NCI-H1417 treated with DMSO at 0.1 percent for 48 hours (cell line): ENCODE measurements around the gene RARA.

Experiments
- DNase-seq: peaks from one replicate; lab custom pipeline; 2025; lab: John Stamatoyannopoulos, UW

The RARA gene

DNA sequence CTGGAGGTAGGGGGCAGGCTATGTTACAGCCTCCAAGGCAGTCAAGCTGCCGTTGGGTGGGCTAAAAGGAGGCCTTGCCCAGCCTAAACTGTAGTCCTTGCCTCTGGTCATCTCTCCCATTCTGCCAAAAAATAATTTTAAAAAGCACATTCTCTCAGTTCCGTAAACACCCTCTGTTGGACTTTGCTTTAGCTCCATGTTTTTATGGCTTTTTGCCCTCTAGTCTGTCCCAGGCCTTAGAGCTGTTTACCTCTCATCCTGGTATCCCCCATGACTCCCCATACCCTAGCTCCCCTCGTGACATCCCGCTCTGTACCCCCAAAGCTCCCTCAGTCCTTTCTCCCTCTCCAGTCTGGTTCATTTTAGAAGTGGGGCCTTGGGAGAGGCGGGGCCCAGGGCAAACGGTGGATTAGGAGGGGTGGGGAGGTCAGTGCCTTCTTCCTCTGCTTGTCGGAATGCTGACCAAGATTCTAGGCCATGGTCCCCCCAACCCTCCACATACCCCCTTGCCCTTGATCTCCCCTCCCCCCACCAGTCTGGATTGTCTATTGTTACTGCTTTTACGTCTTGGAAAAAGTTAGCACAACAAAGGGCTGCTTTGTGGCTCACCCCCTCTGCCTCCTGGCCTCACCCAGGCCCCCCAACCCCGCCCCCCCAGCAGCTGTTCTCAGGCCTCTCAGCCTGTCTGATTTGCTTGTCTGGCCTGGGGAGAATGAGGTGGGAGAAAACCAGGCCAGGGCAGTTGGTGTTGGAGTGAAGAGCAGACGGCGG lies 37.2 kb downstream of the RARA start:
- no peak for DNase-seq

DNA sequence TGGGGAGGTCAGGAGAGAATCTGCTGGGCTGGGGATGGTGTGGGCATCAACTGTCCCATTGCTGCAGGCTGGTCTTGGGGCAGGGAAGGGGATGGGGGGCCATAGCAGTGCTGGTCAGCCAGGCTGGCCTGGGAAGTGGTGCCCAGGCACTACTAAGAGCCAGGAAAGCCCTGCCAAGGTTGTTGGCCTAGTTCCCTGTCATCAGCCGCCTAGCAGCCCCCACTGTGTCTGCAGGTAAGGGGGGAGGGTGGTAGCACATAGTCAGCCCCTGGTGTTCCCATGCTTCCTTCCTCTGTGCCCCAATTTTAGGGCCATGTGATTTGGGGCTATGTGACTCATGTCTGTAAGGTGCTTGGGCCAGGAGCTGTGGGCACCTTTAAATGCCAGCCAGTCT lies 37.8 kb downstream of the RARA start:
- no peak for DNase-seq

DNA sequence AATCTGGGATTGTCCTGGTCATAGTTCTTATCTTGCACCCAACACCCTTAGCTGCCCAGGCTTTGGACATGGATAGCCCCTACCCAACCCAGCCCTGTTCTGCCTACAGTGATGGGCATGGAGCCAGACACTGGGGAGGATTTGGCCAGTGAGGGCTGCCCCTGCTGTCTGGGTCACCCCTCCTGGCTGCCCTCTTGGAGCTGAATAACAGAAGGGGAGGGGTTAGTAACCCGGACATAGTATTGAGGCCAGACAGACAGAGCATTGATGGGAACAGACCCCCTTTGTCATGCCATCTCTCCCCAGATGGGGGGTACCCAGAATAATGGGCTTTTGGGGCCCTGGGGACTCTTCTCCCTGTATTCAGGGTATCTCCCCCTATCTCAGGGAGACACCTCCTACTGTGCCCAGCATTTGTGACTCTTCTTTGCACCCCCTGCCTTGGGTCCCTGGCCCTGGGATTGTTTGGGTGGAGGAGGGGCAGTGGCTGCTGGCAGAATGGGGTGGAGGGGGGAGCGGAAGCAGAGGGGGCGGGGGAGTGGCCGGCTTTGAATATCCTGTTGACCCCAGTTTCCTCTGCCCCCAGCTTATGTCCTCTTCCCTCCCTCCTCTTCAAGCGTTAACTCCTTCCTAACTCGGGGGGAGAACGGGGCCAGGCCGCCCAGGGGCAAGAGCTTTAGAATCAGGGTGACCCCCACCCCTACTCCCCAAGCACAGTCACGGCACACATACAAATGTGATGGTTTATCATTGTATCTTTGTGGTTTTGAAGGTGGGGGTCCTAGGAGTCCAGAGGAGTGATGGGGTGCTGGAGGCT lies 38.5 kb downstream of the RARA start:
- no peak for DNase-seq

DNA sequence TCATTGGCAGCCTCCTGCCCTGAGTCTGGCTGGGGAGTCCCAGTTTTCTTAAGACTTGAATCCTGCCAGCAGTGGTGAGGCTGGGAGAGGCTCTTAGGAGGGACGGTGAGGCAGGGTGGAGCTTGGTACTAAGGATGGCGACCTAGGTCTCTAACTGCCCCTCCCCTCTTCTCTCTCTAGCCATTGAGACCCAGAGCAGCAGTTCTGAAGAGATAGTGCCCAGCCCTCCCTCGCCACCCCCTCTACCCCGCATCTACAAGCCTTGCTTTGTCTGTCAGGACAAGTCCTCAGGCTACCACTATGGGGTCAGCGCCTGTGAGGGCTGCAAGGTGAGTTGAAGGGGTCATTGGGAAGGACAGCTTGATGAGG lies 39.1 kb downstream of the RARA start:
- DNase-seq: no peak

DNA sequence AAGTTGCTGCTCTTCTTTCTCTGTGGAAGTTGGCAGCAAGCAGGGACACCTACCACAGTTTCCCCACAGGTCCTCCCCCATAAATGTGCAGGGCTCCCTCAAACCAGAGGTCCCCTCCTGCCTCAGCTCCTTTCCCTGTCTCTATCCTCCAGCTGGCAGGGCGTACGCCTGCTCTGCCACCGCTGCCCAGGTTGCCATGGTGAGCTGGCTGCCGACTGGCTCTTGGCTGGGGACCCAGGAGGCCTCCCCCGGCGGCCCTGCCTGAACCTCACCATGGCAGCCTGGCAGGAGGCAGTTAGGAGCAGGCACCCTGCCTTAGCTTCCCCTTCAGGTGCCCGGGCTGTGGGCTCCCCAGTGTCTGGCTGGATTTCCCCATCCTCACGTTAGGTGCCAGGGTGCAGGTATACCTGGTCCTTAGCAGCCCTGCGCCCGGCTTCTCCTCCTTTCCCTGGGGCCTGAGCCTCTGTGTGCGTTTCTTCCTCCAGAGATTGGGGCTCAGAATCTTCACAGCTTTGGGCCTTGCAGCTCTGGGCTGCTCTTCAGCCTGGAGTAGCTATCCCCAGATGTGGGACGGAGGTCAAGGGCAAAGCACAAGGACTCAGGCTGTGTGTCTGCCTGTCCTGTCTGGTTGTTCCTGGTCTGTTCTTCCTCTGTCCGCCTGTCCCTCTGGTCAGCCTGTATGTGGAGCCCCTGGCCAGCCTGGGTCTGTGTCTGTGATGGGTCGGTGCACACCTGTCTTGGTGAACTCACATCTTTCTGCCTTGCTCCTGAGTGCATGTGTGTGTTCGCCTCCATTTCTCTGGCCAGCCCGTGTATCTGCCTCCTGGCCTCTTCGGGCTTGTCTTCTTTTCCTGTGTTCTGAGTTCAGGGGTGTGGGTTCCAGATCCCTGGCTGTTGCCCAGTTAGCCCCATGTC lies 39.8 kb downstream of the RARA start:
- DNase-seq: no peak

DNA sequence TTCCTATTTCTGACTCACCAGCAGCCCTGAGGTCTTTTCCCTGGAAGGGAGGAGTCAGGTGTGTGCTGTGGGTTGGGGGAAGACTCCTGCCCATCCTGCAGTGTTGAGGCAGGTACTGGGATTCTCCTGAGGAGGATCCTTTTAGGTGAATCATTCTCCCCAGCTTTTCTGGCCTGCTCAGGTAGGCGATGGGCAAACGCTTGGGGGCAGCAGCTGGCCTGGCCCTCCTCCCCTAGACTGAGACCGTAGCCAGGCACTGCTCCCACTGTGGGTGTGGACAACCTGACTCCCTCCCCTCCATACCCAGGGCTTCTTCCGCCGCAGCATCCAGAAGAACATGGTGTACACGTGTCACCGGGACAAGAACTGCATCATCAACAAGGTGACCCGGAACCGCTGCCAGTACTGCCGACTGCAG lies 40.5 kb downstream of the RARA start:
- DNase-seq: no peak

DNA sequence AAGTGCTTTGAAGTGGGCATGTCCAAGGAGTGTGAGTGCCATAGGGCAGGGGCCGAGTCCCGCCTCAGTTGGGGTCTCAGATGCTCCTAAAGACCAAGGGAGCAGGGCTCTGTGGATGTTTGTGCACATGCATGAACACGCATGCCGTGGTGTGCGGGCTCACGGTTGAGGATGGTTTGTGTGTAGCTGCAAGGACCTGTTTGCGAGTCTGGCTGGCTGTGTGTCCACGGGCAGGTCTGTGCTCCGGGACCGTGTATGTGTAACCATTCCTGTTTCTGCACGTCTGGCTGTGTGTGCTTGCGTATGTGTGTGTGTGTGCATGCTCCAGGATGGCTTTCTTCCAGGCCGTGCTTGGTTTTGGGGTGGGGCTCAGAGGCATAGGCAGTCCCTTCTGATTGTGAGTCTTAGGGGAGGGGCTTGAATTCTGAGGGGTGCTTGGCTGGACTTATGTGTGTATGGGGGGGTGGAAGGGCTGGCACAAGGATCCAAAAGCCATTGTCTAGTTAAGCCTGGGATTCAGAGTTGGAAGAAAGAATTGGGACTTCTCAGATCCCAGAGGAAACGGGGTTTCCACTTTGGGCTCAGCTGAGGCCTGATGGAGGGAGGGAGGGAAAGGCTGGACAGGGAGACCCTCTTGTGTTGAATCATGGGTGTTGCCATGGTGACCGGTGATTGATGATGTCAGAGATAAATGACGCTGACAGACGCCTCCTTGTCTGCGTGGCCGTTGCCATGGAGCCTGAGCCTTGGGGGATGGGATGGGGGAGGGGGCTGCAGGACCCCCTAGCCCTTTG lies 41.1 kb downstream of the RARA start:
- no peak for DNase-seq

DNA sequence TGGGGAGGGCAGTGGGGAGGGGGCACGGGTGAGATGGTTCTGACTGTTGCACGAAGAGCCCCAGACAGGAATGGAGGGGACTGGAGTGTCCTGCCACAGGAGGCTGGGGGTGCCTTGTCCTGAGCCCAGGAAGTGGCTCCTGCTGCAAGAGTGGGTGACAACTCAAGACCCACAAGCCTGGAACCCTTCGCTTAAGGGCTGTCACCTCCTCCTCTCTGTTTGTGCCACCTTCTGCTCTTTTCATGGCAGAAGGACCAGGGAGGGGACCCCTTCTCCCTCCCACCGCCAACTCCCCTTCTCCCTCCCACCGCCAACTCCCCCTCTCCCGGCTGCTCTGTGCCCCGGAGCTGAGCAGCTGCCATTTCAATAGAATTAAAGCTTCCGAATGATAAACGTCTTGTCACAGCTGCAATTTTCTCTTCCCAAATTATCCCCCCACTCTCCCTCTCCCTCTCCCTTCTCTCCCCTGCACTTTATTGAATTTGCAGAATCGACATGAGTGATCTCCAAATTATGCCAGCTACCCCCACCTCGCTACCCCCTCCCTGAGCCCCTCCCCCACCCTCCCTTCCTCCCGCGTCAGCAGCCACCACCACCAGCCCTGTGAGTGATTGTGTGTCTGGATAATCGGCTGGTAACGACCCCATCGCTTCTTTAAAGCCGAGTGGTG lies 41.8 kb downstream of the RARA start:
- DNase-seq: peak; percentile 82

DNA sequence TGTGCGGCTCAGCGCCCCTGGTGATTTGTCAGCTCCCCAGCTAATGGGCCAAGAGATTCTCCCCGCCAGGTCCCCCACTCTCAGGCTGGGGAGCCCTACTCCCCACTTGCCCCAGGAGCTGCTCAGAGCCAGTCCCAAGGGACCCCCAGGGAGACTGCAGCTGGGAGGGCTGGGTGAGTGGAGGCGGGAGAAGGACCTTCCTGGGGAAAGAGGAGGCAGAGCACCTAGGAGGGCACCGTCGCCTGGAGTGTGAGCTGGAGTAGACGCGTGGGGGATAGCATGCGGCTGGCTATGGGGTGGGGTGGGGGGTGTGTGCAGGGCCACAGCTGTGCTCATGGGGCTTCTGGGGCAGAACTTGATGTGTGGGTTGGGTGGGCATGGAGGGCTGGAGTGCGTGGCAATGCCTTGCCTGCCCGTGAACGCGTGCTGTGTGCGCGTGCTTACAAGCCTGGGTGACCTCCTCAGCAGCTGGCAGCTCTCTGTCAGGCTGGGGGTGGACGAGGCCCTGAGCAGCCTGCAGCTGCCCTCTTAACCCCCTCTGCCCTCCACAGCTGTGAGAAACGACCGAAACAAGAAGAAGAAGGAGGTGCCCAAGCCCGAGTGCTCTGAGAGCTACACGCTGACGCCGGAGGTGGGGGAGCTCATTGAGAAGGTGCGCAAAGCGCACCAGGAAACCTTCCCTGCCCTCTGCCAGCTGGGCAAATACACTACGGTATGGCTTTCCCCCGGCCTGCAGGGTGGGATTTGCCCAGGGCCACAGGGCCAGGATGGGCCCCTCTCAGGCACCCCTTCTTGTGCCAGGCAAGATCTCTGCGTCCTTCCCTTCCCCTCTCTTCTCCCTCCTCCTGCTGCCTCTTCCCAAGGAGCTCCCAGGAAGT lies 42.6 kb downstream of the RARA start:
- DNase-seq: peak; percentile 48

DNA sequence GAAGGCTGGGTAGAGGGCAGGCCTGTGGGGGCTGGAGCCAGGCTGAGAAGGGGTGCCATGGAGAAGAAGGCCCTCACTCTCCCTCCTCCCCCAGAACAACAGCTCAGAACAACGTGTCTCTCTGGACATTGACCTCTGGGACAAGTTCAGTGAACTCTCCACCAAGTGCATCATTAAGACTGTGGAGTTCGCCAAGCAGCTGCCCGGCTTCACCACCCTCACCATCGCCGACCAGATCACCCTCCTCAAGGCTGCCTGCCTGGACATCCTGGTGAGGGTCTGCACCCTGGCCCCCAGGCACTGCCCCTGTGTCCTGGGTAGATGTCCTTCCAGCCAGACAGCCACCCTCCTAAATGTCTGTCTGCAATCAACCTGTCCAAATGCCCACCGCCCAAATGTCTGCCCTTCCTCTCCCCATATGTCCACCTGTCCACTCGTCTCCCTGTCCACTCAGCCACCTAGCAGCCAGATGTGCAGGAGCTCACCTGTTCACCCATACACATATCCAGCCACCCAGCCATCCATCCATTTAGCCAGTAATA lies 43.3 kb downstream of the RARA start:
- DNase-seq: no peak

DNA sequence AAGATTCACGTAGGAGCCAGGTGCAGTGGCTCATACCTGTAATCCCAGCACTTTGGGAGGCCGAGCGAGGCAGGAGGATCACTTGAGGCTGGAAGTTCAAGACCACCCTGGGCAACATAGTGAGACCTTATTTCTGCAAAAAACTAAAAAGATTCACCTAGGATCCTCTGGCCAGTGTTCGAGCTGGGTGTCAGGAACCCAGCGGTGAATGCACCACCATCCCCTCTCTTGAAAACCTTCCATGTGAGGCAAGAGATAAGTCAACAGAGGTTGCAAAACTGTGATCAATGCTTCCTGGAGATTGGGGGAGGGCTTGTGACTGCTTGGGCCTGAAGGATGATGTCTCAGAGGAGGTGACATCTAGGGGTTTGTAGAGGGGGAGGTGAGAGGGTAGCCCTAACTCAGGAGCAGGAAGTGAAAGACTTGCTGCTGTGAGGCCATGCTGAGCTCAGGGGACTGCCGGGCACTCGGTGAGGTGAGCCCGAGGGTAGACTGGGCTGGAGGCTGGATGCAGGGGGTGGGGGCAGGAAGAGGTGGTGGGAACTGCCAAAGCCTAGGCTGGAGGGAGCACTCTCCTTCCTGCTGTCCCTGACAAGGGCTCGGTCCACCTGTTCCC lies 43.9 kb downstream of the RARA start:
- DNase-seq: no peak

DNA sequence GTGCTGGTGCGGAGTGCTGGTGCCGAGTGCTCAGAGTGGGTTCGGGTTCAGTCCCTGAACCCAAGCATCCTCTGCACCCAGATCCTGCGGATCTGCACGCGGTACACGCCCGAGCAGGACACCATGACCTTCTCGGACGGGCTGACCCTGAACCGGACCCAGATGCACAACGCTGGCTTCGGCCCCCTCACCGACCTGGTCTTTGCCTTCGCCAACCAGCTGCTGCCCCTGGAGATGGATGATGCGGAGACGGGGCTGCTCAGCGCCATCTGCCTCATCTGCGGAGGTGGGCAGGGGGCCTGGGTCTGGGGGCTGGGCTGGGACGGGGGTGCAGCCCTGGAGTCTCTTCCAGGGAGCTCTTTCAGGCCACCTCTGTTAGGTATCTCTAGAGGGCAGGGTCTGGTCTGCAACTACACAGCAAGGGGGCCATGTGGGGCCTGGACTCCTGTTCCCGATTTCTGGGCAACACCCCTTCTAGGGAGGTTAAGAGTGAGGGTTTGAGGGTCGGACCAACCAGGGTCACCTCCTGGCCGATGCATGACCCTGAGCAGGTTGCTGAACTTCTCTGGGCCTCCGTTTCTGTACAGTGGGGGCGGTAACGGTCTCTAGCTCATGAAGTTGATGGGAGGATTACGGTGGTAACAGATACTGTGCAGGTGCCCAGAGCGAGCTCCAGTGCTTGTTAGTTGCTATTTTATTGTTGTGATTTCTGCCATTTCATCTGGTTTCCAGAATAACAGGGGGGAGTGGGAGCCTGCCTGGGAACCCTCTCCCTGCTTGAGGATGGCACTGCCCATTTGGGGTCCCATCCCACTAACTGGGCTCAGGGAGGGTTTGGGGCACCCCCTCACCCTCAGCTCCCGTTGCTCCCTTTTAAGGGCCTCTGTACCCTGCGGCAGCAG lies 45.5 kb downstream of the RARA start:
- DNase-seq: no peak

DNA sequence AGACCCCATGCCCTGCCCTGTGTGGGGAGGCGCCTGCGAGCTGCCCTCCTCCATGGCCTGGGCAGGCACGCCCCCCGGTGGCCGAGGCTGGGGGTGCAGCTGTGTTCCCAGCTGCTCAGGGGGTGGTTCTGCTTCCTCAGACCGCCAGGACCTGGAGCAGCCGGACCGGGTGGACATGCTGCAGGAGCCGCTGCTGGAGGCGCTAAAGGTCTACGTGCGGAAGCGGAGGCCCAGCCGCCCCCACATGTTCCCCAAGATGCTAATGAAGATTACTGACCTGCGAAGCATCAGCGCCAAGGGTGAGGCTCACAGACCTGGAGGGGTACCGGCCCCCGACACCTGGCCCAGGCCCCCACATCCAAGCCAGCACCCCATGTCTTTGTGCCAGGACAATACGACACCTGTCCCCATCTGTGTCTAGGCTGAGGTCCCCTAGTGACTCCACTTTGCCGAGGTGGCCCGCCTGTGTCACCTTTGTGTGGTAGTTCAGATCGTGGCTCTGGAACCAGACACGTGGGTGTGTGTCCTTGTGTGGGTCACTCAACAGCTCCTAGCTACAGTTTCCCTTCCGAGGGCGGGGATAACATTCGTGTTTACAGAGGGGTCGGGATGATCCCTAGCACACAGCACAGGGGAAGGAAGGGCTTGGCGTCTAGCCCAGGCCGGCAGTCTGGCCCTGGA lies 46.3 kb downstream of the RARA start:
- DNase-seq: no peak

DNA sequence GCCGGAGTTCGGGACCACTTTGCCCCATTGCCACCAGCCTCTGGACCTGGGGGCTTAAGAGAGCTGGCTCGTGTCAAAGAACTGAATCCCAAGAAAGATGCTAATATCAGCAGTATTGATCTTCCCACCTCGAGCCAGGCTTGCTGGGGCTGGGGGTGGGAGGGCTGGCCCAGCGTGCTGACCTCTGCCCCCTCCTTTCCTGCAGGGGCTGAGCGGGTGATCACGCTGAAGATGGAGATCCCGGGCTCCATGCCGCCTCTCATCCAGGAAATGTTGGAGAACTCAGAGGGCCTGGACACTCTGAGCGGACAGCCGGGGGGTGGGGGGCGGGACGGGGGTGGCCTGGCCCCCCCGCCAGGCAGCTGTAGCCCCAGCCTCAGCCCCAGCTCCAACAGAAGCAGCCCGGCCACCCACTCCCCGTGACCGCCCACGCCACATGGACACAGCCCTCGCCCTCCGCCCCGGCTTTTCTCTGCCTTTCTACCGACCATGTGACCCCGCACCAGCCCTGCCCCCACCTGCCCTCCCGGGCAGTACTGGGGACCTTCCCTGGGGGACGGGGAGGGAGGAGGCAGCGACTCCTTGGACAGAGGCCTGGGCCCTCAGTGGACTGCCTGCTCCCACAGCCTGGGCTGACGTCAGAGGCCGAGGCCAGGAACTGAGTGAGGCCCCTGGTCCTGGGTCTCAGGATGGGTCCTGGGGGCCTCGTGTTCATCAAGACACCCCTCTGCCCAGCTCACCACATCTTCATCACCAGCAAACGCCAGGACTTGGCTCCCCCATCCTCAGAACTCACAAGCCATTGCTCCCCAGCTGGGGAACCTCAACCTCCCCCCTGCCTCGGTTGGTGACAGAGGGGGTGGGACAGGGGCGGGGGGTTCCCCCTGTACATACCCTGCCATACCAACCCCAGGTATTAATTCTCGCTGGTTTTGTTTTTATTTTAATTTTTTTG lies 47.1 kb downstream of the RARA start:
- no peak for DNase-seq

DNA sequence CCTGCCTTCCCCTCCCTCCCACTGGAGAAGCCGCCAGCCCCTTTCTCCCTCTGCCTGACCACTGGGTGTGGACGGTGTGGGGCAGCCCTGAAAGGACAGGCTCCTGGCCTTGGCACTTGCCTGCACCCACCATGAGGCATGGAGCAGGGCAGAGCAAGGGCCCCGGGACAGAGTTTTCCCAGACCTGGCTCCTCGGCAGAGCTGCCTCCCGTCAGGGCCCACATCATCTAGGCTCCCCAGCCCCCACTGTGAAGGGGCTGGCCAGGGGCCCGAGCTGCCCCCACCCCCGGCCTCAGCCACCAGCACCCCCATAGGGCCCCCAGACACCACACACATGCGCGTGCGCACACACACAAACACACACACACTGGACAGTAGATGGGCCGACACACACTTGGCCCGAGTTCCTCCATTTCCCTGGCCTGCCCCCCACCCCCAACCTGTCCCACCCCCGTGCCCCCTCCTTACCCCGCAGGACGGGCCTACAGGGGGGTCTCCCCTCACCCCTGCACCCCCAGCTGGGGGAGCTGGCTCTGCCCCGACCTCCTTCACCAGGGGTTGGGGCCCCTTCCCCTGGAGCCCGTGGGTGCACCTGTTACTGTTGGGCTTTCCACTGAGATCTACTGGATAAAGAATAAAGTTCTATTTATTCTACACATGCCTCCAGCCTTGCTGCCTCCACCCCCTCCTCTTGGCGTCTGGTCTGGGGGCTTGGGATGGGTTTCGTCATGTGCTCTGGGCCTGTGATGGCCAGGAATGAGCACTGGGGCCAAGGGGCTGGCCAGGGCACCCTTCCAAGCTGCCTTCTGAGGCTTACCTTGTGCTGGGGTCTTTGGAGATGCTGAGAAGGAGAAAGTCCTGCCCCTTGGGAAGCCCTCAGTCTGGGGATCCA lies 48.3 kb downstream of the RARA start:
- DNase-seq: no peak
